DND-41 (cell line): ENCODE measurements around the gene ATIC.

Experiments
- ATAC-seq: fragments of 200-7000 bp; cut with Tn5 transposase; 3 replicates; pipeline ENCODE4 v1.9.1; 2021; ENCODE audit warnings: low read depth; ENCODE audit not compliant: insufficient read depth
- DNase-seq: peaks from one replicate; pipeline ENCODE4 v3.0.0-alpha.2; 2020
- H2AFZ ChIP-seq: 2 replicates; pipeline ENCODE4 v1.6.0; 2012; ENCODE audit warnings: low read depth, low read length
- H3K27ac ChIP-seq: 2 replicates; pipeline ENCODE4 v1.5.1; 2012; ENCODE audit warnings: low read length, inconsistent platforms
- H3K27me3 ChIP-seq: fragments of 200-600 bp; sonication (generic); 2 replicates; pipeline ENCODE4 v1.6.0; 2012; ENCODE audit warnings: low read length, mild to moderate bottlenecking, inconsistent platforms; ENCODE audit not compliant: insufficient read depth, poor library complexity
- H3K36me3 ChIP-seq: 2 replicates; pipeline ENCODE4 v1.5.1; 2012; ENCODE audit warnings: low read length, inconsistent platforms; ENCODE audit not compliant: insufficient read depth
- H3K4me1 ChIP-seq: 2 replicates; pipeline ENCODE4 v1.5.1; 2012; ENCODE audit warnings: mild to moderate bottlenecking, low read length; ENCODE audit not compliant: insufficient read depth
- H3K4me2 ChIP-seq: 2 replicates; pipeline ENCODE4 v1.6.0; 2012; ENCODE audit warnings: mild to moderate bottlenecking, moderate library complexity, low read length, inconsistent platforms; ENCODE audit not compliant: insufficient read depth
- H3K4me3 ChIP-seq, 2 experiments: fragments of 200-600 bp in 1 of 2; shearing (Covaris generic) in 1 of 2; 2 replicates each; pipeline ENCODE4 v1.5.1; 2012 to 2016; ENCODE audit warnings: inconsistent platforms in 2 of 2, low read length in 2 of 2, mild to moderate bottlenecking in 2 of 2, low read depth in 1 of 2, moderate library complexity in 1 of 2
- H3K79me2 ChIP-seq: 2 replicates; pipeline ENCODE4 v1.6.0; 2012; ENCODE audit warnings: low read length, inconsistent platforms; ENCODE audit not compliant: insufficient read depth
- H3K9ac ChIP-seq: 2 replicates; pipeline ENCODE4 v1.6.0; 2012; ENCODE audit warnings: low read depth, mild to moderate bottlenecking, inconsistent platforms, low read length, moderate library complexity
- H3K9me3 ChIP-seq: 2 replicates; pipeline ENCODE4 v1.5.1; 2012; ENCODE audit warnings: low read length, moderate library complexity, mild to moderate bottlenecking, inconsistent platforms; ENCODE audit not compliant: insufficient read depth, severe bottlenecking
- H4K20me1 ChIP-seq: 2 replicates; pipeline ENCODE4 v1.6.0; 2012; ENCODE audit warnings: low read length; ENCODE audit not compliant: insufficient read depth
- EZH2 ChIP-seq: IDR thresholded peaks from 3 replicates; pipeline ENCODE4 v1.6.1; 2012; ENCODE audit warnings: borderline replicate concordance, low read depth, mild to moderate bottlenecking, moderate library complexity, low read length, inconsistent platforms; ENCODE audit not compliant: severe bottlenecking
- TF ChIP-seq, protein P1 (sequence below): IDR thresholded peaks from 2 replicates; pipeline ENCODE4 v1.5.1; 2012; ENCODE audit warnings: borderline replicate concordance, low read length, moderate library complexity, mild to moderate bottlenecking; ENCODE audit not compliant: poor library complexity, severe bottlenecking; ENCODE audit errors: extremely low read depth

The ATIC gene

DNA sequence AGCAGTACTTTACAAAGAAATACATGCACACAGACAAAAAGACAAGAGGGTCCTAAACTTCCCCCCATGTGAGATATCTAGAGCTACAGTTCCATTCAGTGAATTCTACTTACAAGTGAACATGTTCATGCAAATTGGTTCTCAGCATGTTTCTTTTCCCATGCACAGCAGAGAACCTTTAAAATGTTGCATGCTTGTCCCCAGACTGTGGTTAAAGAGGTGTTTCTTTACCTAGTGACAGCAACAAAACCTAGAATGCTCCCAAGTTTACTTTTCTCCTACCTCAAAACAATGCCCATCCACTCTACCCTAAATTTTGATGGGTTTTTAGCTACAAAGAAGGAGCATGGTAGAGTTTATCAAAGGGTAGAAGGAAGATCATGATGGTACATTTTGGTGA is 80.3 kb downstream of the ATIC start:
- TF ChIP-seq EZH2, result no peak
- TF ChIP-seq, protein P1, sequence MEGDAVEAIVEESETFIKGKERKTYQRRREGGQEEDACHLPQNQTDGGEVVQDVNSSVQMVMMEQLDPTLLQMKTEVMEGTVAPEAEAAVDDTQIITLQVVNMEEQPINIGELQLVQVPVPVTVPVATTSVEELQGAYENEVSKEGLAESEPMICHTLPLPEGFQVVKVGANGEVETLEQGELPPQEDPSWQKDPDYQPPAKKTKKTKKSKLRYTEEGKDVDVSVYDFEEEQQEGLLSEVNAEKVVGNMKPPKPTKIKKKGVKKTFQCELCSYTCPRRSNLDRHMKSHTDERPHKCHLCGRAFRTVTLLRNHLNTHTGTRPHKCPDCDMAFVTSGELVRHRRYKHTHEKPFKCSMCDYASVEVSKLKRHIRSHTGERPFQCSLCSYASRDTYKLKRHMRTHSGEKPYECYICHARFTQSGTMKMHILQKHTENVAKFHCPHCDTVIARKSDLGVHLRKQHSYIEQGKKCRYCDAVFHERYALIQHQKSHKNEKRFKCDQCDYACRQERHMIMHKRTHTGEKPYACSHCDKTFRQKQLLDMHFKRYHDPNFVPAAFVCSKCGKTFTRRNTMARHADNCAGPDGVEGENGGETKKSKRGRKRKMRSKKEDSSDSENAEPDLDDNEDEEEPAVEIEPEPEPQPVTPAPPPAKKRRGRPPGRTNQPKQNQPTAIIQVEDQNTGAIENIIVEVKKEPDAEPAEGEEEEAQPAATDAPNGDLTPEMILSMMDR, result no peak
- Histone ChIP-seq H2AFZ (no peak overlapping the region), H4K20me1 (no peaks in the 10 kb centered on the region), H3K9ac (no peak overlapping the region), H3K4me3 (no peak overlapping the region), H3K9me3 (no peaks in the 10 kb centered on the region), H3K27ac (no peak overlapping the region), H3K4me1 (no peaks in the 10 kb centered on the region), H3K27me3 (no peaks in the 10 kb centered on the region), H3K79me2 (no peaks in the 10 kb centered on the region), H3K36me3 (no peaks in the 10 kb centered on the region), H3K4me2 (no peak overlapping the region)
- ATAC-seq (no peak), DNase-seq (no peak)

DNA sequence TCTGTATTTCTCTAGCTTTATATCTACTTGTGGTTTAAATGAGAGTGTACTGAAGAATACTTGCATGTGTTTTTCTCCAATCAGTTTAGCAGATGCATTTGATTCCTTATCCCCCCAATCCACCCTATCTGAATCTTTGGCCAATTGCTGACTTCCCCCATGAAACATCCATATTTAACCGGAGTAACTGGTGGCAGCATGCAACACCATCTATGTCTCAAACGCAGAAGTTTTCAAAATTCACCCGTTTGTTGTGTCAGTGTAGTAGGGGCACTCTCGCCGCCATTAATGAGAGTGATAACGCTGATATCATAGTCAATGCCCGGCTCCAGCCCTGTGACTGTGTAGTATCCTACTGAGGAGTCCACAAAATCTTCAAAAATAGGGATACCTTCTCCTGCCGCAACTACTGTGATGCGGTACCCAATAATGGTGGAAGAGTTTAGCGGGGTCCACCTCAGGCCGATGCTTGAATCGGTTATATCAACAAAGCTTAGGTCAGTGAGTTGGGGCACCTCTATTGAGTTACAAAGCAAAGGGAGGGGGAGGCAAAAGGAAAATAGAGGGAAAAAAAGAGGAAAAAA is 80.9 kb downstream of the ATIC start:
- Histone ChIP-seq H3K9me3 (no peaks in the 10 kb centered on the region), H4K20me1 (no peaks in the 10 kb centered on the region), H3K9ac (no peak overlapping the region), H3K36me3 (no peaks in the 10 kb centered on the region), H3K4me3 (no peak overlapping the region), H2AFZ (no peak overlapping the region), H3K27ac (no peak overlapping the region), H3K4me1 (no peaks in the 10 kb centered on the region), H3K4me2 (no peak overlapping the region), H3K27me3 (no peaks in the 10 kb centered on the region), H3K79me2 (no peaks in the 10 kb centered on the region)
- ATAC-seq, result no peak
- DNase-seq, result no peak
- TF ChIP-seq, protein P1, result no peak
- no peak for TF ChIP-seq EZH2

DNA sequence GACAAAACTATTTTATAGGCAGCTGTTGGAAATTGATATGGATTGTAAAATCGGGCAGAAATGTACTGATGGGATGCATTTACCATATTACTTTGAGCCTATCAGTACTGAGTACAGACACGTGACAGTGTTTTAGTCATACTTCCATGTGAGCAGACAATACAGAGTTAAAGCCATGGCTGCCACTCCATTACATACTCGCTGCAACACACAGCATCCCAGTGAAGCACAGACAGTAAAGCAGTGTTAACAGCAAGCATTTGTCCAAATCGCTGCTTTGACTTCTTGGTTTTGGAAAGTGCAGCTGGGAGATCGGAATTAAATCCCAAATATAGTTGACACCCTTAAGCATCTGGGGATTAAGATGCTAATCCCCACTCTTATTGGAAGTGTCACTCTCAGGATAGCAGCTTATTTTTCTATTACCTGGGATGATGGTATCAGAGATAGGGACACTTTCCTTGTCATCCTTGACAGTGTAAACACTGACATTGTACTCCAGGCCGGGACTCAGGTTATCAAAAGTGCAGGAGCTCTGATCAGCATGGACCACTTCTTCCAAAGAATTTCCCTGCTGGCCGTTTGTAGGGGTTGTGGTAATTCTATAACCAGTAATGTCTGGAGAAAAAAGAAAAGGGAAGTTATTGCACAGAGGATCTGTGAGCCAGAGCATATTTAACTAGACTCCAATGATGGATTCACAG is 82.4 kb downstream of the ATIC start:
- no peaks in the 10 kb centered on the region for H3K9me3 ChIP-seq
- no peaks in the 10 kb centered on the region for H4K20me1 ChIP-seq
- no peak overlapping the region for H3K4me3 ChIP-seq
- H3K79me2 ChIP-seq, result no peaks in the 10 kb centered on the region
- no peaks in the 10 kb centered on the region for H3K4me1 ChIP-seq
- H2AFZ ChIP-seq, result no peak overlapping the region
- H3K27ac ChIP-seq, result no peak overlapping the region
- DNase-seq, result no peak
- no peak overlapping the region for H3K9ac ChIP-seq
- ATAC-seq, result no peak
- H3K4me2 ChIP-seq, result no peak overlapping the region
- TF ChIP-seq EZH2, result no peak
- H3K36me3 ChIP-seq, result no peaks in the 10 kb centered on the region
- H3K27me3 ChIP-seq, result no peaks in the 10 kb centered on the region

DNA sequence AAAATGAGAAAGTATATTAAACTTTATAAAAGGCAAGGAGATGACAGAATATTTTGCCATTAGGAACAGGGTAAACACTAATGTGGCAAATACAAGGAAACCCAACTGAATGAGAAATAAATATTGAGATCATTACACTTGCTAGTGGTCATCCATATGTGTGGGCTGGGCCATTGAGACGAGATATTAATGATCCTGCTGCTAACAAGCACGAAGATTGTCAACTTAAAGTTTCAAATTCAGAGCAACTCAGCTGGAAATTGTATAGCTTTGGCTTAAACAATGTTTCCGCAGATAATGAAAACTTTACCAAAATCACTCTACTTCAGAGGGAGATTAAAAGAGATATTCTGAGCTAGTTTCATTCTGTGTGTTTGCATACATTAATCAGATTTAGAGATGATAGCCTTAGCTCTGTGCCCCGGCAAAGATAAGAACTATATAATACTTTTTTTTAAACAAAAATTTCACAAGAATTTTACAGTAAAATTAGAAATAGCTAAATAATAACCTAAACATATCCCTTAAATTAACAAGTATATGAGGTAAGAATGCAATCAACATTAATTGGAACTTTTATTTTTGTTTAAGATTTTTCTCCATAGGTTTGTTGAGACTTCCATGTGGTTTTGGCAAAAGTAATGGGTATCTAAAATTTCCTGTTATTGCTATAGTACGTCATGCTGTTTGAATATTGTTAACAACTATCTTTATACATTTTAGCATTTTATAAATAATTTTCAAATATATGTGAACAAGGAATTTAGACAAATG is 84.0 kb downstream of the ATIC start:
- no peak overlapping the region for H3K9ac ChIP-seq
- no peak overlapping the region for H3K4me2 ChIP-seq
- no peak for TF ChIP-seq EZH2
- TF ChIP-seq, protein P1, result no peak
- DNase-seq, result no peak
- H3K4me1 ChIP-seq, result no peaks in the 10 kb centered on the region
- no peak overlapping the region for H3K27ac ChIP-seq
- H2AFZ ChIP-seq, result no peak overlapping the region
- H3K27me3 ChIP-seq, result no peaks in the 10 kb centered on the region
- H3K79me2 ChIP-seq, result no peaks in the 10 kb centered on the region
- H3K4me3 ChIP-seq, result no peak overlapping the region
- H4K20me1 ChIP-seq, result no peaks in the 10 kb centered on the region
- no peak for ATAC-seq
- no peaks in the 10 kb centered on the region for H3K9me3 ChIP-seq
- no peaks in the 10 kb centered on the region for H3K36me3 ChIP-seq
